Muscle of back (tissue), 11 donors: ENCODE results near the gene MALAT1. TPM values are rescaled to one million over a fixed set of nuclear protein-coding genes. Genes with fewer than 3 reads are reported as not detected.

Experiments
- DNase-seq, 3 donors: peaks; one replicate each; pipeline versions ENCODE4 v3.0.0 to v3.0.0-alpha.2; 2013
- polyA plus RNA-seq, 10 donors: library from polyadenylated mRNA; unstranded; fragments of 120-200 nt; gene quantifications; one replicate each; pipeline ENCODE4 v1.2.1, GENCODE V29; 2013; ENCODE audit not compliant: insufficient read length in 10 of 10

MALAT1 gene
- polyA plus RNA-seq, 10 donors: 85.1 to 316 (median 172) TPM

DNA sequence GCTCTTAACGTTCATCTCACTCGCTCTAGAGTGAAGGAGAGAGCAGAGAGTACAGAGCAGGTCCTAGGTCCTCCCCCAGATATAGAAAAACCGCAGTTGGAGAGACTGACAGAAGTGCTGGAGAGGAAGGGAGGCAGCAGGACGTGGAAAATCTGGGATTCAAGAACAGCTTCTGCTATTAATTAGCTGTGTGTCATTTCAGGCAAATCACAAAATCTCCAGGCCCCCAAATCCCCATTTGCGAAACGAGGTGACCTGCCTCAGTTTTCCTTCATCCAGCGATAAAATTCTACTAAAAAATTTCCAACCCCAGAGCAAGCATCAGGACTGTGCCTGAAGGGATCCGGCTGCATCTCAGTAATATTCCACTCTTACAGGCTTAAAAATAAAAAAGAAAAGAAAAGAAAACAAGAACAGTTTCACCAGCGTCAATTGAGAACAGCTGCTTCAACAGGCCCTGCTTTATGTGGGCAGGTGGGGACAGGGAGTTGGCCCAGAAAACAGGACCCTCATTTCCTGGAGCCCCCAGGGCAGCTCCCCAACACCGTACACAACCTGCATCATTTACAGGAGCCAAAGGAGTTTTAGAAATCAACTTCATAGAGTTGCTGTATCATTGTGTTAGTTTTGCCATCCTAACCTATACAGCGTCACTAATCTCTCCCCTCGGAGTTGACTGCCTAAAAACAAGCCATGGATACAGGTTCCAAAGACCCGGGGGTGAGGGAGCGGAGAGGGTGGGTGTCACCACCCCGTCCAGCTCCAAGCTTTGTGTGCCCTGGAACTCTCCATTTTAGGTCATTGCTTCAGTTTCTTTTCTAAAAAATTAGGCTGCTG is 2.3 kb upstream of the MALAT1 start:
- DNase-seq: peak; percentile 66 to 84 (median 74)

DNA sequence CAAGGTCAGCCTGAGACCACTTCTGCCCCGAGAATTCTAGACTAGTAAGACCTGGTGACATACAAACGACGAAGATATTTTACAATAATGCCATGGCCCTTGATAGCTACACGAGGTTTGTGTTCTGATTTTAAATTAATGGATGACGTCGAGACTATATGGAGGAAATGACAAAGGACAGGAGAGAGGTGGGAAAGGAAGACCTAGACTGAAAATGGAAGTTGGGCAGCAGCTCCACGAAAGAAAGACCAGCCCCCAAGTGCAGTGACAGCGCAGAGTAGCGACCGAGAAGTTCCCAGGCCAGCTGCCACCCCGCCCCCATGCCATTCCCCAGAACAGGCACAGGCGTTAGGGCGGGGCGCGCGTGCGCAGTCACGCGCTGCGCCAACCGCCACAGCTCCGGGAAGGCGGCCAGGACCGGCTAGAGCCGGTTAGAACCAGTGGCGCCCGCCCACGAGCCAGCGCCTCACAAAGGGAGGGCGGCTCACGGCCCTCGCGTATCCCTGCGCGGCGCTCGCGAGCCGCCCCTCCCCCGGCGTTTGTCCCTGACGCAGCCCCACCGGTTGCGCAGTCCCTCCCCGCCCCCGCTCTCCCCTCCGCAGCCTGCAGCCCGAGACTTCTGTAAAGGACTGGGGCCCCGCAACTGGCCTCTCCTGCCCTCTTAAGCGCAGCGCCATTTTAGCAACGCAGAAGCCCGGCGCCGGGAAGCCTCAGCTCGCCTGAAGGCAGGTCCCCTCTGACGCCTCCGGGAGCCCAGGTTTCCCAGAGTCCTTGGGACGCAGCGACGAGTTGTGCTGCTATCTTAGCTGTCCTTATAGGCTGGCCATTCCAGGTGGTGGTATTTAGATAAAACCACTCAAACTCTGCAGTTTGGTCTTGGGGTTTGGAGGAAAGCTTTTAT is 1.5 kb upstream of the MALAT1 start:
- DNase-seq: peak; percentile 99 to 100 (median 100)

DNA sequence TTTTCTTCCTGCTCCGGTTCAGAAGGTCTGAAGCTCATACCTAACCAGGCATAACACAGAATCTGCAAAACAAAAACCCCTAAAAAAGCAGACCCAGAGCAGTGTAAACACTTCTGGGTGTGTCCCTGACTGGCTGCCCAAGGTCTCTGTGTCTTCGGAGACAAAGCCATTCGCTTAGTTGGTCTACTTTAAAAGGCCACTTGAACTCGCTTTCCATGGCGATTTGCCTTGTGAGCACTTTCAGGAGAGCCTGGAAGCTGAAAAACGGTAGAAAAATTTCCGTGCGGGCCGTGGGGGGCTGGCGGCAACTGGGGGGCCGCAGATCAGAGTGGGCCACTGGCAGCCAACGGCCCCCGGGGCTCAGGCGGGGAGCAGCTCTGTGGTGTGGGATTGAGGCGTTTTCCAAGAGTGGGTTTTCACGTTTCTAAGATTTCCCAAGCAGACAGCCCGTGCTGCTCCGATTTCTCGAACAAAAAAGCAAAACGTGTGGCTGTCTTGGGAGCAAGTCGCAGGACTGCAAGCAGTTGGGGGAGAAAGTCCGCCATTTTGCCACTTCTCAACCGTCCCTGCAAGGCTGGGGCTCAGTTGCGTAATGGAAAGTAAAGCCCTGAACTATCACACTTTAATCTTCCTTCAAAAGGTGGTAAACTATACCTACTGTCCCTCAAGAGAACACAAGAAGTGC is 661 bp upstream of the MALAT1 start:
- peak; percentile 74 to 91 (median 77) for DNase-seq

DNA sequence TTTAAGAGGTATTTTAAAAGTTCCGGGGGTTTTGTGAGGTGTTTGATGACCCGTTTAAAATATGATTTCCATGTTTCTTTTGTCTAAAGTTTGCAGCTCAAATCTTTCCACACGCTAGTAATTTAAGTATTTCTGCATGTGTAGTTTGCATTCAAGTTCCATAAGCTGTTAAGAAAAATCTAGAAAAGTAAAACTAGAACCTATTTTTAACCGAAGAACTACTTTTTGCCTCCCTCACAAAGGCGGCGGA is 193 bp upstream of the MALAT1 start:
- DNase-seq: no peak

DNA sequence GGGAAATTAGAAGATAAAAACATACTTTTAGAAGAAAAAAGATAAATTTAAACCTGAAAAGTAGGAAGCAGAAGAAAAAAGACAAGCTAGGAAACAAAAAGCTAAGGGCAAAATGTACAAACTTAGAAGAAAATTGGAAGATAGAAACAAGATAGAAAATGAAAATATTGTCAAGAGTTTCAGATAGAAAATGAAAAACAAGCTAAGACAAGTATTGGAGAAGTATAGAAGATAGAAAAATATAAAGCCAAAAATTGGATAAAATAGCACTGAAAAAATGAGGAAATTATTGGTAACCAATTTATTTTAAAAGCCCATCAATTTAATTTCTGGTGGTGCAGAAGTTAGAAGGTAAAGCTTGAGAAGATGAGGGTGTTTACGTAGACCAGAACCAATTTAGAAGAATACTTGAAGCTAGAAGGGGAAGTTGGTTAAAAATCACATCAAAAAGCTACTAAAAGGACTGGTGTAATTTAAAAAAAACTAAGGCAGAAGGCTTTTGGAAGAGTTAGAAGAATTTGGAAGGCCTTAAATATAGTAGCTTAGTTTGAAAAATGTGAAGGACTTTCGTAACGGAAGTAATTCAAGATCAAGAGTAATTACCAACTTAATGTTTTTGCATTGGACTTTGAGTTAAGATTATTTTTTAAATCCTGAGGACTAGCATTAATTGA is 1.0 kb downstream of the MALAT1 start:
- DNase-seq: no peak

DNA sequence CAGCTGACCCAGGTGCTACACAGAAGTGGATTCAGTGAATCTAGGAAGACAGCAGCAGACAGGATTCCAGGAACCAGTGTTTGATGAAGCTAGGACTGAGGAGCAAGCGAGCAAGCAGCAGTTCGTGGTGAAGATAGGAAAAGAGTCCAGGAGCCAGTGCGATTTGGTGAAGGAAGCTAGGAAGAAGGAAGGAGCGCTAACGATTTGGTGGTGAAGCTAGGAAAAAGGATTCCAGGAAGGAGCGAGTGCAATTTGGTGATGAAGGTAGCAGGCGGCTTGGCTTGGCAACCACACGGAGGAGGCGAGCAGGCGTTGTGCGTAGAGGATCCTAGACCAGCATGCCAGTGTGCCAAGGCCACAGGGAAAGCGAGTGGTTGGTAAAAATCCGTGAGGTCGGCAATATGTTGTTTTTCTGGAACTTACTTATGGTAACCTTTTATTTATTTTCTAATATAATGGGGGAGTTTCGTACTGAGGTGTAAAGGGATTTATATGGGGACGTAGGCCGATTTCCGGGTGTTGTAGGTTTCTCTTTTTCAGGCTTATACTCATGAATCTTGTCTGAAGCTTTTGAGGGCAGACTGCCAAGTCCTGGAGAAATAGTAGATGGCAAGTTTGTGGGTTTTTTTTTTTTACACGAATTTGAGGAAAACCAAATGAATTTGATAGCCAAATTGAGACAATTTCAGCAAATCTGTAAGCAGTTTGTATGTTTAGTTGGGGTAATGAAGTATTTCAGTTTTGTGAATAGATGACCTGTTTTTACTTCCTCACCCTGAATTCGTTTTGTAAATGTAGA is 1.7 kb downstream of the MALAT1 start:
- peak; percentile 62 to 83 (median 64) for DNase-seq

DNA sequence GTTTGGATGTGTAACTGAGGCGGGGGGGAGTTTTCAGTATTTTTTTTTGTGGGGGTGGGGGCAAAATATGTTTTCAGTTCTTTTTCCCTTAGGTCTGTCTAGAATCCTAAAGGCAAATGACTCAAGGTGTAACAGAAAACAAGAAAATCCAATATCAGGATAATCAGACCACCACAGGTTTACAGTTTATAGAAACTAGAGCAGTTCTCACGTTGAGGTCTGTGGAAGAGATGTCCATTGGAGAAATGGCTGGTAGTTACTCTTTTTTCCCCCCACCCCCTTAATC is 2.3 kb downstream of the MALAT1 start:
- DNase-seq: peak in 1 of 3 donors; percentile 29

DNA sequence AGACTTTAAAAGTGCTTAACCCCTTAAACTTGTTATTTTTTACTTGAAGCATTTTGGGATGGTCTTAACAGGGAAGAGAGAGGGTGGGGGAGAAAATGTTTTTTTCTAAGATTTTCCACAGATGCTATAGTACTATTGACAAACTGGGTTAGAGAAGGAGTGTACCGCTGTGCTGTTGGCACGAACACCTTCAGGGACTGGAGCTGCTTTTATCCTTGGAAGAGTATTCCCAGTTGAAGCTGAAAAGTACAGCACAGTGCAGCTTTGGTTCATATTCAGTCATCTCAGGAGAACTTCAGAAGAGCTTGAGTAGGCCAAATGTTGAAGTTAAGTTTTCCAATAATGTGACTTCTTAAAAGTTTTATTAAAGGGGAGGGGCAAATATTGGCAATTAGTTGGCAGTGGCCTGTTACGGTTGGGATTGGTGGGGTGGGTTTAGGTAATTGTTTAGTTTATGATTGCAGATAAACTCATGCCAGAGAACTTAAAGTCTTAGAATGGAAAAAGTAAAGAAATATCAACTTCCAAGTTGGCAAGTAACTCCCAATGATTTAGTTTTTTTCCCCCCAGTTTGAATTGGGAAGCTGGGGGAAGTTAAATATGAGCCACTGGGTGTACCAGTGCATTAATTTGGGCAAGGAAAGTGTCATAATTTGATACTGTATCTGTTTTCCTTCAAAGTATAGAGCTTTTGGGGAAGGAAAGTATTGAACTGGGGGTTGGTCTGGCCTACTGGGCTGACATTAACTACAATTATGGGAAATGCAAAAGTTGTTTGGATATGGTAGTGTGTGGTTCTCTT is 2.8 kb downstream of the MALAT1 start:
- DNase-seq: peak in 2 of 3 donors; percentile 55 to 73

DNA sequence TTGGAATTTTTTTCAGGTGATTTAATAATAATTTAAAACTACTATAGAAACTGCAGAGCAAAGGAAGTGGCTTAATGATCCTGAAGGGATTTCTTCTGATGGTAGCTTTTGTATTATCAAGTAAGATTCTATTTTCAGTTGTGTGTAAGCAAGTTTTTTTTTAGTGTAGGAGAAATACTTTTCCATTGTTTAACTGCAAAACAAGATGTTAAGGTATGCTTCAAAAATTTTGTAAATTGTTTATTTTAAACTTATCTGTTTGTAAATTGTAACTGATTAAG is 3.4 kb downstream of the MALAT1 start:
- no peak for DNase-seq

DNA sequence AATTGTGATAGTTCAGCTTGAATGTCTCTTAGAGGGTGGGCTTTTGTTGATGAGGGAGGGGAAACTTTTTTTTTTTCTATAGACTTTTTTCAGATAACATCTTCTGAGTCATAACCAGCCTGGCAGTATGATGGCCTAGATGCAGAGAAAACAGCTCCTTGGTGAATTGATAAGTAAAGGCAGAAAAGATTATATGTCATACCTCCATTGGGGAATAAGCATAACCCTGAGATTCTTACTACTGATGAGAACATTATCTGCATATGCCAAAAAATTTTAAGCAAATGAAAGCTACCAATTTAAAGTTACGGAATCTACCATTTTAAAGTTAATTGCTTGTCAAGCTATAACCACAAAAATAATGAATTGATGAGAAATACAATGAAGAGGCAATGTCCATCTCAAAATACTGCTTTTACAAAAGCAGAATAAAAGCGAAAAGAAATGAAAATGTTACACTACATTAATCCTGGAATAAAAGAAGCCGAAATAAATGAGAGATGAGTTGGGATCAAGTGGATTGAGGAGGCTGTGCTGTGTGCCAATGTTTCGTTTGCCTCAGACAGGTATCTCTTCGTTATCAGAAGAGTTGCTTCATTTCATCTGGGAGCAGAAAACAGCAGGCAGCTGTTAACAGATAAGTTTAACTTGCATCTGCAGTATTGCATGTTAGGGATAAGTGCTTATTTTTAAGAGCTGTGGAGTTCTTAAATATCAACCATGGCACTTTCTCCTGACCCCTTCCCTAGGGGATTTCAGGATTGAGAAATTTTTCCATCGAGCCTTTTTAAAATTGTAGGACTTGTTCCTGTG is 3.9 kb downstream of the MALAT1 start:
- peak; percentile 57 to 81 (median 60) for DNase-seq

DNA sequence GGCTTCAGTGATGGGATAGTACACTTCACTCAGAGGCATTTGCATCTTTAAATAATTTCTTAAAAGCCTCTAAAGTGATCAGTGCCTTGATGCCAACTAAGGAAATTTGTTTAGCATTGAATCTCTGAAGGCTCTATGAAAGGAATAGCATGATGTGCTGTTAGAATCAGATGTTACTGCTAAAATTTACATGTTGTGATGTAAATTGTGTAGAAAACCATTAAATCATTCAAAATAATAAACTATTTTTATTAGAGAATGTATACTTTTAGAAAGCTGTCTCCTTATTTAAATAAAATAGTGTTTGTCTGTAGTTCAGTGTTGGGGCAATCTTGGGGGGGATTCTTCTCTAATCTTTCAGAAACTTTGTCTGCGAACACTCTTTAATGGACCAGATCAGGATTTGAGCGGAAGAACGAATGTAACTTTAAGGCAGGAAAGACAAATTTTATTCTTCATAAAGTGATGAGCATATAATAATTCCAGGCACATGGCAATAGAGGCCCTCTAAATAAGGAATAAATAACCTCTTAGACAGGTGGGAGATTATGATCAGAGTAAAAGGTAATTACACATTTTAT is 4.6 kb downstream of the MALAT1 start:
- no peak for DNase-seq

DNA sequence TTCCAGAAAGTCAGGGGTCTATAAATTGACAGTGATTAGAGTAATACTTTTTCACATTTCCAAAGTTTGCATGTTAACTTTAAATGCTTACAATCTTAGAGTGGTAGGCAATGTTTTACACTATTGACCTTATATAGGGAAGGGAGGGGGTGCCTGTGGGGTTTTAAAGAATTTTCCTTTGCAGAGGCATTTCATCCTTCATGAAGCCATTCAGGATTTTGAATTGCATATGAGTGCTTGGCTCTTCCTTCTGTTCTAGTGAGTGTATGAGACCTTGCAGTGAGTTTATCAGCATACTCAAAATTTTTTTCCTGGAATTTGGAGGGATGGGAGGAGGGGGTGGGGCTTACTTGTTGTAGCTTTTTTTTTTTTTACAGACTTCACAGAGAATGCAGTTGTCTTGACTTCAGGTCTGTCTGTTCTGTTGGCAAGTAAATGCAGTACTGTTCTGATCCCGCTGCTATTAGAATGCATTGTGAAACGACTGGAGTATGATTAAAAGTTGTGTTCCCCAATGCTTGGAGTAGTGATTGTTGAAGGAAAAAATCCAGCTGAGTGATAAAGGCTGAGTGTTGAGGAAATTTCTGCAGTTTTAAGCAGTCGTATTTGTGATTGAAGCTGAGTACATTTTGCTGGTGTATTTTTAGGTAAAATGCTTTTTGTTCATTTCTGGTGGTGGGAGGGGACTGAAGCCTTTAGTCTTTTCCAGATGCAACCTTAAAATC is 5.3 kb downstream of the MALAT1 start:
- DNase-seq: peak; percentile 62 to 80 (median 63)

DNA sequence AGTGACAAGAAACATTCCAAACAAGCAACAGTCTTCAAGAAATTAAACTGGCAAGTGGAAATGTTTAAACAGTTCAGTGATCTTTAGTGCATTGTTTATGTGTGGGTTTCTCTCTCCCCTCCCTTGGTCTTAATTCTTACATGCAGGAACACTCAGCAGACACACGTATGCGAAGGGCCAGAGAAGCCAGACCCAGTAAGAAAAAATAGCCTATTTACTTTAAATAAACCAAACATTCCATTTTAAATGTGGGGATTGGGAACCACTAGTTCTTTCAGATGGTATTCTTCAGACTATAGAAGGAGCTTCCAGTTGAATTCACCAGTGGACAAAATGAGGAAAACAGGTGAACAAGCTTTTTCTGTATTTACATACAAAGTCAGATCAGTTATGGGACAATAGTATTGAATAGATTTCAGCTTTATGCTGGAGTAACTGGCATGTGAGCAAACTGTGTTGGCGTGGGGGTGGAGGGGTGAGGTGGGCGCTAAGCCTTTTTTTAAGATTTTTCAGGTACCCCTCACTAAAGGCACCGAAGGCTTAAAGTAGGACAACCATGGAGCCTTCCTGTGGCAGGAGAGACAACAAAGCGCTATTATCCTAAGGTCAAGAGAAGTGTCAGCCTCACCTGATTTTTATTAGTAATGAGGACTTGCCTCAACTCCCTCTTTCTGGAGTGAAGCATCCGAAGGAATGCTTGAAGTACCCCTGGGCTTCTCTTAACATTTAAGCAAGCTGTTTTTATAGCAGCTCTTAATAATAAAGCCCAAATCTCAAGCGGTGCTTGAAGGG is 6.0 kb downstream of the MALAT1 start:
- peak in 1 of 3 donors; percentile 50 for DNase-seq

DNA sequence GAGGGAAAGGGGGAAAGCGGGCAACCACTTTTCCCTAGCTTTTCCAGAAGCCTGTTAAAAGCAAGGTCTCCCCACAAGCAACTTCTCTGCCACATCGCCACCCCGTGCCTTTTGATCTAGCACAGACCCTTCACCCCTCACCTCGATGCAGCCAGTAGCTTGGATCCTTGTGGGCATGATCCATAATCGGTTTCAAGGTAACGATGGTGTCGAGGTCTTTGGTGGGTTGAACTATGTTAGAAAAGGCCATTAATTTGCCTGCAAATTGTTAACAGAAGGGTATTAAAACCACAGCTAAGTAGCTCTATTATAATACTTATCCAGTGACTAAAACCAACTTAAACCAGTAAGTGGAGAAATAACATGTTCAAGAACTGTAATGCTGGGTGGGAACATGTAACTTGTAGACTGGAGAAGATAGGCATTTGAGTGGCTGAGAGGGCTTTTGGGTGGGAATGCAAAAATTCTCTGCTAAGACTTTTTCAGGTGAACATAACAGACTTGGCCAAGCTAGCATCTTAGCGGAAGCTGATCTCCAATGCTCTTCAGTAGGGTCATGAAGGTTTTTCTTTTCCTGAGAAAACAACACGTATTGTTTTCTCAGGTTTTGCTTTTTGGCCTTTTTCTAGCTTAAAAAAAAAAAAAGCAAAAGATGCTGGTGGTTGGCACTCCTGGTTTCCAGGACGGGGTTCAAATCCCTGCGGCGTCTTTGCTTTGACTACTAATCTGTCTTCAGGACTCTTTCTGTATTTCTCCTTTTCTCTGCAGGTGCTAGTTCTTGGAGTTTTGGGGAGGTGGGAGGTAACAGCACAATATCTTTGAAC is 6.8 kb downstream of the MALAT1 start:
- DNase-seq: peak in 1 of 3 donors; percentile 44

DNA sequence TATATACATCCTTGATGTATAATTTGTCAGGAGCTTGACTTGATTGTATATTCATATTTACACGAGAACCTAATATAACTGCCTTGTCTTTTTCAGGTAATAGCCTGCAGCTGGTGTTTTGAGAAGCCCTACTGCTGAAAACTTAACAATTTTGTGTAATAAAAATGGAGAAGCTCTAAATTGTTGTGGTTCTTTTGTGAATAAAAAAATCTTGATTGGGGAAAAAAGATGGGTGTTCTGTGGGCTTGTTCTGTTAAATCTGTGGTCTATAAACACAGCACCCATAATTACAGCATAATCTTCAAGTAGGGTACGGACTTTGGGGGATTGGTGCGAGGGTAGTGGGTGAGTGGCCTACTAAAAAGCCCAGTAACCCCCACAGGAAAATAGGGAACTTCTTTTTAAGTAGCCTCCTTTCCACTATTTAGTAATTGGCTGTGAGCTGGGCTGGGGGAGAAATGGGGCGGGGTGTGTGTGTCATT is 7.5 kb downstream of the MALAT1 start:
- DNase-seq: peak in 1 of 3 donors; percentile 72

DNA sequence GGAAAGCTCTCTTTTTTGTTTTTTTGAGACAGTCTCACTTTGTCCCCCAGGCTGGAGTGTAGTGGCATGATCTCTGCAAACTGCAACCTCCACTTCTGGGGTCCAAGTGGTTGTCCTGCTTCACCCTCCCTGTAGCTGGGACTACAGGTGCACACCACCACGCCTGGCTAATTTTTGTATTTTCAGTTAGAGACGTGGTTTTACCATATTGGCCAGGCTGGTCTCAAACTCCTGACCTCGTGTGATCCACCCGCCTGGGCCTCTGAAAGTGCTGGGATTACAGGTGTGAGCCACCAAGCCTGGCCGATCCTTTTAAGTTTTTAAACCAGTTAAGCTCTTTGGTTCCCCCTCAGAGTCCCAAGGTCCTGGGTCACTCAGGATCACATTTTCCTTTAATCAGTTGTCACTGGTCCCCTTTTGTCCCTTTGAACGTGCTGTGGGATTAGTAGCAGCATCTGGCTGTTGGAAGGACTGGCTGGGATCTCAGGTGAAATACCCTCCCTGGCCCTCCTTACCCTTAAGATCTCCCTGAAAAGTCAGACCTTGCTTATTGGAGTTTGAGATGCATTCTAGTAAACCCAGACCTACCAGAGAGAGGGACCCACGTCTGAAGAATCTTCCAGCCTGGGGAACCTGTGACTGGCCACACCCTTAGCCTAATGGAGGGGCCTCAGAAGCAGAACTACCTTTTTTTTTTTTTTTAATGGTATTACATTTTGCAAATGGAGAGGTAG is 8.1 kb downstream of the MALAT1 start:
- DNase-seq: peak; percentile 79 to 89 (median 88)
